Body of pancreas (tissue), 4 donors: ENCODE data around the gene CHAC1.

Source experiments
- CTCF ChIP-seq, 7 experiments: fragments of 450-650 bp in 4 of 7; fragments of 200-600 bp in 3 of 7; sonication (generic) in 3 of 7; IDR thresholded peaks; one replicate each; pipeline ENCODE4 v1.5.1; 2016 to 2019; ENCODE audit warnings: antibody characterized with exemption in 7 of 7
- POLR2A ChIP-seq, 3 donors: fragments of 450-650 bp; IDR thresholded peaks; one replicate each; pipeline ENCODE4 v1.6.1; 2016; ENCODE audit warnings: antibody characterized with exemption in 3 of 3, mild to moderate bottlenecking in 2 of 3

GRCh38 chr15:40957041-40957555 is 3.8 kb downstream of the CHAC1 start:
- TF ChIP-seq POLR2A (IDR thresholded peaks at IDR 0.05) (no peak), CTCF (IDR thresholded peaks at IDR 0.05) (no peak)
